Stimulated activated CD4-positive, alpha-beta T cell treated with anti-CD3 and anti-CD28 coated beads, Interleukin-4, amount 100 ng/mL, for 1 hour (primary cell): ENCODE results near the gene ZFPM1.

Experiments used
- DNase-seq: peaks from one replicate; pipeline ENCODE4 v3.0.0-alpha.2; 2020

The ZFPM1 gene

GRCh38 chr16:88577166-88577565, 124.1 kb downstream of the ZFPM1 start:
- DNase-seq, result no peak

GRCh38 chr16:88578446-88579313, 125.6 kb downstream of the ZFPM1 start:
- DNase-seq, result no peak

GRCh38 chr16:88580371-88580770, 127.3 kb downstream of the ZFPM1 start:
- DNase-seq, result no peak

- DNase-seq, result no peak
Observed at GRCh38 chr16:88581033-88581432, 128.0 kb downstream of the ZFPM1 start.

GRCh38 chr16:88582912-88583575, 130.0 kb downstream of the ZFPM1 start:
- DNase-seq, result no peak

- DNase-seq, result no peak
Observed at GRCh38 chr16:88584676-88585075, 131.6 kb downstream of the ZFPM1 start.

GRCh38 chr16:88585269-88585668, 132.2 kb downstream of the ZFPM1 start:
- DNase-seq, result no peak

GRCh38 chr16:88585927-88586581, 133.0 kb downstream of the ZFPM1 start:
- no peak for DNase-seq
